Measurements from ENCODE around the gene DEPP1. TPM values are rescaled to one million over a fixed set of nuclear protein-coding genes. Genes with fewer than 3 reads are reported as not detected.

Gene DEPP1
- polyA plus RNA-seq, 3 donors: not detected

DNA sequence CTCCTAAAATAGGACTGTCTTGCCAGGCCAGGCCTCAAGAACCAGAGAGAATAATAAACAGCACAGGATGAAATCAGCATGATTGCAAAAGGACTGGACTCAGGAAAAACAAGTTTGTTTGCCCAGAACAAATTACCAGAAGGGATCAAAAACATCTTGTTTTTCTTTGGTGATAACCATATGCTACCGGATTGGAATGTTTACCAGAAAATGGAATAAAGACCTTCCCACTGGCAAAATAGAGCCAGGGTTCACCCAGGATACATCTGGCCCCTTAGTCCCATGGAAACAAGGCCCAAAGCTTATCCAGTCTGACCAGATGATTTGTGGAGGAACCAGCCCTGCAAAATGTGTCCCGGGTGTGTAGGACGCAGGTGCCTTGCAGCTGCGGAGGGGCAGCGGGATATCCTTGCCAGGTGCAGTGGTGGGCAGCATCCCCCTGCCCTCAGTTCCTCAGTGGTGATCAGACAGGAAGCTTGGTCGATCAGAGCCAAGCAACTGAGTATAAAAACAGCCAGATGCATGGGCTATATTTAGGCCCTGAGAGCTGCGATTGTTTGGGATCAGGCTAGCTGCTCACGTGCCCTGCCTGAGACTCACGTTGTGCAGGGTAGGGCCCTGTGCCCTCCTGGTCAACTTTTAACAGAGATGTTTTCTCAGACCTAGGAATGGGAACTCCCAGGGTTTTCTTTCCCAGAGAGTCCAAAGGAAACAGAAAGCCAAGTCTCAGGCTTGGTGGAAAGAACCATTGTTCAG is 17.5 kb upstream of the DEPP1 start:
- Mint-ChIP-seq H3K27ac (peak overlapping the region in 4 of 7 donors; percentile 10 to 50 (median 48)), H3K4me3 (no peak overlapping the region), H3K27me3 (ENCODE audit: low read depth in 3 of 3) (peaks cover 0 to 6% (median 1%) of the 10 kb centered on the region in 3 donors), H3K4me1 (peaks cover 43% of the 10 kb centered on the region), H3K9me3 (no peaks in the 10 kb centered on the region), H3K36me3 (peaks cover 37 to 39% of the 10 kb centered on the region in 2 donors)
- Histone ChIP-seq H3K4me1 (ENCODE audit: control insufficient read depth in 1 of 2, insufficient read depth in 2 of 2, low read length in 2 of 2) (peaks cover 8 to 24% of the 10 kb centered on the region in 2 donors), H2AFZ (ENCODE audit: insufficient read depth, low read depth, low read length, poor library complexity, severe bottlenecking) (no peak overlapping the region), H3K36me3 (replicated peaks in 1 of 2; ENCODE audit: control insufficient read depth in 1 of 2, insufficient read depth in 2 of 2, low read length in 2 of 2) (peaks cover 42 to 43% of the 10 kb centered on the region in 2 donors), H4K20me1 (ENCODE audit: insufficient read depth, low read length) (peaks cover 50% of the 10 kb centered on the region), H3K27me3 (ENCODE audit: control insufficient read depth in 2 of 2, insufficient read depth in 2 of 2, low read length in 2 of 2) (no peaks in the 10 kb centered on the region), H3K9ac (ENCODE audit: insufficient read depth, low read length, poor library complexity, severe bottlenecking) (no peak overlapping the region), H3K27ac (ENCODE audit: low read depth in 1 of 2, low read length in 2 of 2) (peak overlapping the region in 1 of 2 donors; percentile 6), H3K9me3 (replicated peaks in 1 of 2; ENCODE audit: control insufficient read depth in 1 of 2, insufficient read depth in 1 of 2, low read length in 2 of 2) (no peaks in the 10 kb centered on the region), H3K4me2 (replicated peaks; ENCODE audit: extremely low read depth, low read length, poor library complexity, severe bottlenecking) (no peak overlapping the region), H3K4me3 (replicated peaks in 1 of 3; ENCODE audit: low read depth in 2 of 3, low read length in 3 of 3) (no peak overlapping the region), H3K79me2 (ENCODE audit: insufficient read depth, low read length) (no peaks in the 10 kb centered on the region)
- DNase-seq: no peak
- 1% methylated on average over 8 of the region's 9 CpGs for WGBS (ENCODE audit: insufficient coverage)
- intact Hi-C loops (cut with micrococcal nuclease): no loop called here
- TF ChIP-seq CTCF (IDR thresholded peaks at IDR 0.05): no peak

GRCh38 chr10:44995581-44995913 is 16.9 kb upstream of the DEPP1 start:
- no peaks in the 10 kb centered on the region for H3K9me3 ChIP-seq (replicated peaks in 1 of 2; ENCODE audit: control insufficient read depth in 1 of 2, insufficient read depth in 1 of 2, low read length in 2 of 2)
- no peaks in the 10 kb centered on the region for H3K79me2 ChIP-seq (ENCODE audit: insufficient read depth, low read length)
- Mint-ChIP-seq H3K4me3 (no peak overlapping the region), H3K27me3 (ENCODE audit: low read depth in 3 of 3) (peaks cover 0 to 4% (median 1%) of the 10 kb centered on the region in 3 donors), H3K27ac (peak overlapping the region in 2 of 7 donors; percentile 8 to 46), H3K36me3 (peaks cover 43 to 45% of the 10 kb centered on the region in 2 donors), H3K9me3 (no peaks in the 10 kb centered on the region), H3K4me1 (peaks cover 42% of the 10 kb centered on the region)
- no peak overlapping the region for H2AFZ ChIP-seq (ENCODE audit: insufficient read depth, low read depth, low read length, poor library complexity, severe bottlenecking)
- H4K20me1 ChIP-seq (ENCODE audit: insufficient read depth, low read length): peaks cover 56% of the 10 kb centered on the region
- H3K4me3 ChIP-seq (replicated peaks in 1 of 3; ENCODE audit: low read depth in 2 of 3, low read length in 3 of 3): no peak overlapping the region
- no peaks in the 10 kb centered on the region for H3K27me3 ChIP-seq (ENCODE audit: control insufficient read depth in 2 of 2, insufficient read depth in 2 of 2, low read length in 2 of 2)
- H3K9ac ChIP-seq (ENCODE audit: insufficient read depth, low read length, poor library complexity, severe bottlenecking): no peak overlapping the region
- H3K36me3 ChIP-seq (replicated peaks in 1 of 2; ENCODE audit: control insufficient read depth in 1 of 2, insufficient read depth in 2 of 2, low read length in 2 of 2): peaks cover 47 to 48% of the 10 kb centered on the region in 2 donors
- peak overlapping the region in 1 of 2 donors; percentile 6 for H3K27ac ChIP-seq (ENCODE audit: low read depth in 1 of 2, low read length in 2 of 2)
- DNase-seq: no peak
- peaks cover 8 to 22% of the 10 kb centered on the region in 2 donors for H3K4me1 ChIP-seq (ENCODE audit: control insufficient read depth in 1 of 2, insufficient read depth in 2 of 2, low read length in 2 of 2)
- intact Hi-C loops (cut with micrococcal nuclease): no loop called here
- no peak overlapping the region for H3K4me2 ChIP-seq (replicated peaks; ENCODE audit: extremely low read depth, low read length, poor library complexity, severe bottlenecking)
- no CpG with 5 or more reads among the region's 4 CpGs for WGBS (ENCODE audit: insufficient coverage)
- TF ChIP-seq CTCF (IDR thresholded peaks at IDR 0.05): no peak
